IMR-90 (cell line): Measurements from ENCODE around the gene EDN3. TPM values are rescaled to one million over a fixed set of nuclear protein-coding genes. Genes with fewer than 3 reads are reported as not detected.

Source experiments
- ATAC-seq: fragments of 200-7000 bp; cut with Tn5 transposase; 2 replicates; pipeline ENCODE4 v1.9.1; 2020; ENCODE audit warnings: low read depth, mild to moderate bottlenecking, moderate library complexity
- BruUV-seq: library from RNA; stranded (reverse); fragments of 400-500 nt; replicated peaks from 2 replicates; lab custom pipeline; 2021; lab: Mats Ljungman, UMichigan
- CTCF ChIA-PET: fragments of 300-600 bp; formaldehyde crosslinking; extraction: SDS; loops from one replicate; lab custom pipeline; 2021; ENCODE audit warnings: antibody characterized with exemption; lab: Yijun Ruan, JAX
- POLR2A ChIA-PET: fragments of 300-600 bp; sonication (Branson Sonifier 250); formaldehyde crosslinking; loops from one replicate; lab custom pipeline; 2022; ENCODE audit warnings: antibody characterized with exemption; ENCODE audit not compliant: unreplicated experiment; lab: Charles Lee
- DNase-seq: peaks from one replicate; pipeline ENCODE4 v3.0.0; 2013
- H2AFZ ChIP-seq: replicated peaks from 2 replicates; pipeline ENCODE3; 2013; ENCODE audit warnings: low read length, mild to moderate bottlenecking; ENCODE audit not compliant: poor library complexity
- H2AK5ac ChIP-seq: 2 replicates; pipeline ENCODE4 v1.6.1; 2013; ENCODE audit warnings: low read depth, low read length, inconsistent platforms
- H2AK9ac ChIP-seq: replicated peaks from 2 replicates; pipeline ENCODE3; 2013; ENCODE audit warnings: mild to moderate bottlenecking, low read depth, low read length, moderate library complexity; ENCODE audit not compliant: poor library complexity
- H2BK120ac ChIP-seq: 2 replicates; pipeline ENCODE4 v1.6.1; 2013; ENCODE audit warnings: low read depth, low read length, inconsistent platforms
- H2BK15ac ChIP-seq: 3 replicates; pipeline ENCODE4 v1.6.1; 2013; ENCODE audit warnings: low read depth, low read length, inconsistent platforms
- H2BK20ac ChIP-seq: 2 replicates; pipeline ENCODE4 v1.6.1; 2013; ENCODE audit warnings: low read depth, mild to moderate bottlenecking, inconsistent platforms, low read length, moderate library complexity
- H2BK5ac ChIP-seq: 2 replicates; pipeline ENCODE4 v1.6.1; 2013; ENCODE audit warnings: mild to moderate bottlenecking, low read depth, low read length, inconsistent platforms; ENCODE audit not compliant: poor library complexity, severe bottlenecking
- H3K14ac ChIP-seq: replicated peaks from 2 replicates; pipeline ENCODE4 v1.6.1; 2013; ENCODE audit warnings: low read depth, low read length, inconsistent platforms
- H3K18ac ChIP-seq: 2 replicates; pipeline ENCODE4 v1.6.1; 2013; ENCODE audit warnings: low read depth, low read length, control low read depth
- H3K23ac ChIP-seq: 2 replicates; pipeline ENCODE4 v1.6.1; 2013; ENCODE audit warnings: low read depth, low read length, inconsistent platforms
- H3K27ac ChIP-seq: 2 replicates; pipeline ENCODE4 v1.5.1; 2013; ENCODE audit warnings: mild to moderate bottlenecking, control low read depth, low read length; ENCODE audit not compliant: insufficient read depth
- H3K27me3 ChIP-seq: 2 replicates; pipeline ENCODE4 v1.6.1; 2013; ENCODE audit warnings: low read length; ENCODE audit not compliant: control insufficient read depth, insufficient read depth
- H3K36me3 ChIP-seq: 2 replicates; pipeline ENCODE4 v1.6.1; 2013; ENCODE audit warnings: low read length, mixed read lengths; ENCODE audit not compliant: control insufficient read depth, insufficient read depth
- H3K4ac ChIP-seq: 2 replicates; pipeline ENCODE4 v1.6.1; 2013; ENCODE audit warnings: low read depth, low read length, inconsistent platforms
- H3K4me1 ChIP-seq: 2 replicates; pipeline ENCODE4 v1.6.1; 2013; ENCODE audit warnings: low read length, mixed read lengths; ENCODE audit not compliant: control insufficient read depth, insufficient read depth
- H3K4me2 ChIP-seq: 2 replicates; pipeline ENCODE4 v1.6.1; 2013; ENCODE audit warnings: low read depth, mild to moderate bottlenecking, control low read depth, low read length, moderate library complexity
- H3K4me3 ChIP-seq: 2 replicates; pipeline ENCODE4 v1.5.1; 2013; ENCODE audit warnings: low read depth, mild to moderate bottlenecking, control low read depth, low read length, moderate library complexity; ENCODE audit not compliant: insufficient read depth
- H3K56ac ChIP-seq: 2 replicates; pipeline ENCODE4 v1.6.1; 2013; ENCODE audit warnings: low read length, inconsistent platforms; ENCODE audit not compliant: insufficient read depth; ENCODE audit errors: extremely low read depth
- H3K79me1 ChIP-seq, 2 experiments: 2 replicates each; pipeline ENCODE4 v1.6.1; 2013; ENCODE audit warnings: low read length in 2 of 2, inconsistent platforms in 1 of 2, low read depth in 1 of 2
- H3K9ac ChIP-seq: 2 replicates; pipeline ENCODE4 v1.6.1; 2013; ENCODE audit warnings: low read depth, low read length, control low read depth
- H3K9me1 ChIP-seq: 2 replicates; pipeline ENCODE4 v1.6.1; 2013; ENCODE audit warnings: low read length, inconsistent platforms; ENCODE audit not compliant: insufficient read depth
- H3K9me3 ChIP-seq: 2 replicates; pipeline ENCODE4 v1.6.1; 2013; ENCODE audit warnings: low read length; ENCODE audit not compliant: control insufficient read depth, insufficient read depth
- H4K20me1 ChIP-seq: 2 replicates; pipeline ENCODE4 v1.6.1; 2013; ENCODE audit warnings: low read length, inconsistent platforms; ENCODE audit not compliant: insufficient read depth
- H4K5ac ChIP-seq: 2 replicates; pipeline ENCODE4 v1.6.1; 2013; ENCODE audit warnings: mild to moderate bottlenecking, low read depth, low read length, control low read depth
- H4K8ac ChIP-seq, 2 experiments: 2 replicates each; pipeline ENCODE4 v1.6.1; 2013; ENCODE audit warnings: low read depth in 2 of 2, low read length in 2 of 2, control low read depth in 1 of 2, inconsistent platforms in 1 of 2
- H4K91ac ChIP-seq: 2 replicates; pipeline ENCODE4 v1.6.1; 2013; ENCODE audit warnings: low read depth, low read length, inconsistent platforms; ENCODE audit not compliant: insufficient read depth
- BHLHE40 ChIP-seq: fragments of 150-350 bp; IDR thresholded peaks from 2 replicates; pipeline ENCODE4 v1.6.1; 2016; ENCODE audit warnings: mild to moderate bottlenecking, low read depth, low read length
- CEBPB ChIP-seq: IDR thresholded peaks from 2 replicates; pipeline ENCODE4 v1.6.1; 2012; ENCODE audit warnings: low read depth, low read length, improper control_type of control experiment
- CHD1 ChIP-seq: IDR thresholded peaks from 2 replicates; pipeline ENCODE4 v1.6.1; 2012; ENCODE audit warnings: low read depth, low read length, improper control_type of control experiment
- CTCF ChIP-seq: conservative IDR thresholded peaks from 2 replicates; pipeline ENCODE4 v1.5.1; 2012; ENCODE audit warnings: mild to moderate bottlenecking, low read depth, low read length, improper control_type of control experiment
- ELK1 ChIP-seq: fragments of 150-350 bp; IDR thresholded peaks from 2 replicates; pipeline ENCODE4 v1.6.1; 2016; ENCODE audit warnings: low read depth, mild to moderate bottlenecking, low read length, moderate library complexity, borderline replicate concordance
- FOS ChIP-seq: fragments of 150-350 bp; IDR thresholded peaks from 2 replicates; pipeline ENCODE4 v1.6.1; 2016; ENCODE audit warnings: low read depth, low read length
- MAFK ChIP-seq: IDR thresholded peaks from 2 replicates; pipeline ENCODE4 v1.6.1; 2012; ENCODE audit warnings: low read depth, low read length, improper control_type of control experiment
- MAZ ChIP-seq: IDR thresholded peaks from 2 replicates; pipeline ENCODE4 v1.6.1; 2012; ENCODE audit warnings: low read depth, mild to moderate bottlenecking, low read length, improper control_type of control experiment, moderate library complexity, borderline replicate concordance
- MXI1 ChIP-seq: IDR thresholded peaks from 2 replicates; pipeline ENCODE4 v1.6.1; 2012; ENCODE audit warnings: low read depth, mild to moderate bottlenecking, low read length, moderate library complexity, borderline replicate concordance
- NFE2L2 ChIP-seq: fragments of 150-350 bp; IDR thresholded peaks from 2 replicates; pipeline ENCODE4 v1.6.1; 2016; ENCODE audit warnings: low read depth, mild to moderate bottlenecking, low read length
- POLR2A ChIP-seq: IDR thresholded peaks from 2 replicates; pipeline ENCODE4 v1.6.1; 2012; ENCODE audit warnings: mild to moderate bottlenecking, low read depth, low read length
- RAD21 ChIP-seq: IDR thresholded peaks from 2 replicates; pipeline ENCODE4 v1.6.1; 2012; ENCODE audit warnings: low read length, improper control_type of control experiment
- RCOR1 ChIP-seq: IDR thresholded peaks from 2 replicates; pipeline ENCODE4 v1.6.1; 2012; ENCODE audit warnings: mild to moderate bottlenecking, low read length, improper control_type of control experiment; ENCODE audit not compliant: insufficient replicate concordance
- RFX5 ChIP-seq: IDR thresholded peaks from 2 replicates; pipeline ENCODE4 v1.8.0; 2012; ENCODE audit warnings: low read depth, mild to moderate bottlenecking, low read length, moderate library complexity
- SMC3 ChIP-seq: fragments of 150-350 bp; IDR thresholded peaks from 2 replicates; pipeline ENCODE4 v1.6.1; 2016; ENCODE audit warnings: low read depth, mild to moderate bottlenecking, antibody characterized with exemption, low read length, moderate library complexity
- USF2 ChIP-seq: fragments of 150-350 bp; IDR thresholded peaks from 2 replicates; pipeline ENCODE4 v1.6.1; 2017; ENCODE audit warnings: mild to moderate bottlenecking, antibody characterized with exemption, low read length, low read depth
- WGBS, 2 experiments: methylation state at CpG; one replicate each; pipeline versions ENCODE4 v1.1.5 to v1.1.7; 2013; ENCODE audit warnings: missing lambda C conversion rate in 2 of 2; ENCODE audit not compliant: insufficient read length in 1 of 2; ENCODE audit errors: extremely low coverage in 2 of 2; 5-methylcytosine and 5-hydroxymethylcytosine counted together
- dilution Hi-C: fragments of 300-500 bp; cut with HindIII; formaldehyde crosslinking; loops from one replicate; pipeline ENCODE4 v1.14.3; 2018; ENCODE audit warnings: low sequenced_read_pairs; ENCODE audit not compliant: unreplicated experiment
- in situ Hi-C: fragments of 300-500 bp; cut with MboI; formaldehyde crosslinking; loops from 3 replicates; pipeline ENCODE4 v1.14.3; 2019; ENCODE audit warnings: low sequenced_read_pairs, inconsistent platforms, mixed read lengths
- intact Hi-C: fragments of 100-400 bp; cut with micrococcal nuclease; formaldehyde crosslinking; loops from 2 replicates; pipeline ENCODE4 v1.10.0; 2022
- polyA plus RNA-seq, 3 experiments: library from polyadenylated mRNA; depleted of rRNA; stranded (reverse); fragments of >200 nt; gene quantifications; 2 replicates each; pipeline ENCODE4 v1.2.3, GENCODE V29; 2012; ENCODE audit warnings: low replicate concordance in 1 of 3
- total RNA-seq: library from RNA; depleted of rRNA; stranded (reverse); fragments of >200 nt; gene quantifications from 2 replicates; pipeline ENCODE4 v1.2.3, GENCODE V29; 2012

EDN3 gene
- total and polyA plus RNA-seq, 2 of the 4 experiments (the other 2 are of a cell fraction): not detected

- Histone ChIP-seq H2AK9ac (no peak overlapping the region), H2AK5ac (no peak overlapping the region), H3K56ac (no peak overlapping the region), H3K4me2 (no peak overlapping the region), H3K4me3 (no peak overlapping the region), H3K9ac (no peak overlapping the region), H2BK5ac (no peak overlapping the region), H2BK20ac (no peak overlapping the region), H4K5ac (no peak overlapping the region), H3K14ac (no peak overlapping the region), H3K27ac (no peak overlapping the region), H3K36me3 (no peaks in the 10 kb centered on the region), H3K79me1 (no peaks in the 10 kb centered on the region), H3K9me1 (no peaks in the 10 kb centered on the region), H2BK15ac (no peak overlapping the region), H4K91ac (no peak overlapping the region), H3K9me3 (peaks cover 2% of the 10 kb centered on the region), H4K8ac (no peak overlapping the region), H4K20me1 (no peaks in the 10 kb centered on the region), H2AFZ (no peak overlapping the region), H3K23ac (no peak overlapping the region), H3K4me1 (no peaks in the 10 kb centered on the region), H2BK120ac (no peak overlapping the region), H3K18ac (no peak overlapping the region), H3K4ac (no peak overlapping the region), H3K27me3 (no peaks in the 10 kb centered on the region)
- no CpG with 5 or more reads among the region's 6 CpGs for WGBS, 2 experiments
- ATAC-seq (no peak), DNase-seq (no peak)
- no TSS peak for BruUV-seq
- TF ChIP-seq MAZ: no peak
- TF ChIP-seq MXI1: no peak
- TF ChIP-seq RCOR1: no peak
- no peak for TF ChIP-seq RAD21
- TF ChIP-seq CHD1: no peak
- no peak for TF ChIP-seq POLR2A
- no peak for TF ChIP-seq BHLHE40
- no peak for TF ChIP-seq SMC3
- TF ChIP-seq USF2: no peak
- TF ChIP-seq ELK1: no peak
- TF ChIP-seq RFX5: no peak
- TF ChIP-seq MAFK: no peak
- no peak for TF ChIP-seq CTCF
- TF ChIP-seq NFE2L2: no peak
- TF ChIP-seq CEBPB: no peak
- no peak for TF ChIP-seq FOS
- dilution Hi-C loops: no loop called here
- ChIA-PET POLR2A (no interaction called here), CTCF (no interaction called here)
- intact Hi-C loops: no loop called here
- in situ Hi-C loops: no loop called here
These were observed 71.0 kb downstream of the EDN3 start for GRCh38 chr20:59371431-59371830.
